Measurements from ENCODE around the gene SMPD1. TPM values are rescaled to one million over a fixed set of nuclear protein-coding genes. Genes with fewer than 3 reads are reported as not detected.

The SMPD1 gene
- total RNA-seq, 2 donors from 2014 or later: 13.1 to 24.8 TPM

- no peaks in the 10 kb centered on the region for H3K9me3 Mint-ChIP-seq
- DNase-seq (ENCODE audit: low spot score in 2 of 2) (no peak), ATAC-seq (no peak)
- peak overlapping the region in 1 of 2 donors; percentile 86 for H3K27ac Mint-ChIP-seq
- H3K36me3 Mint-ChIP-seq: peaks cover 13 to 23% of the 10 kb centered on the region in 2 donors
Measured at GRCh38 chr11:6403539-6403938, 13.3 kb downstream of the SMPD1 start.

- ATAC-seq: peak; percentile 23 to 36
- Mint-ChIP-seq H3K27ac (peak overlapping the region in 1 of 2 donors; percentile 3), H3K9me3 (no peaks in the 10 kb centered on the region), H3K36me3 (peaks cover 6 to 20% of the 10 kb centered on the region in 2 donors)
- DNase-seq (ENCODE audit: low spot score in 2 of 2): no peak
Measured at GRCh38 chr11:6404342-6405051, 14.2 kb downstream of the SMPD1 start.

- Mint-ChIP-seq H3K27ac (no peak overlapping the region), H3K9me3 (no peaks in the 10 kb centered on the region), H3K36me3 (peaks cover 4 to 20% of the 10 kb centered on the region in 2 donors)
- ATAC-seq: no peak
- DNase-seq (ENCODE audit: low spot score in 2 of 2): no peak
Measured at GRCh38 chr11:6405052-6405667, 14.9 kb downstream of the SMPD1 start.

GRCh38 chr11:6405846-6406245 is 15.6 kb downstream of the SMPD1 start:
- DNase-seq (ENCODE audit: low spot score in 2 of 2) (no peak), ATAC-seq (no peak)
- Mint-ChIP-seq H3K27ac (peak overlapping the region in 1 of 2 donors; percentile 0), H3K9me3 (no peaks in the 10 kb centered on the region), H3K36me3 (peaks cover 0 to 15% of the 10 kb centered on the region in 2 donors)

- DNase-seq (ENCODE audit: low spot score in 2 of 2) (no peak), ATAC-seq (no peak)
- Mint-ChIP-seq H3K9me3 (no peaks in the 10 kb centered on the region), H3K36me3 (peaks cover 0 to 10% of the 10 kb centered on the region in 2 donors), H3K27ac (no peak overlapping the region)
Measured at GRCh38 chr11:6406370-6406769, 16.1 kb downstream of the SMPD1 start.

- no peak overlapping the region for H3K27ac Mint-ChIP-seq
- H3K9me3 Mint-ChIP-seq: no peaks in the 10 kb centered on the region
- peaks cover 0 to 10% of the 10 kb centered on the region in 2 donors for H3K36me3 Mint-ChIP-seq
- ATAC-seq (no peak), DNase-seq (ENCODE audit: low spot score in 2 of 2) (no peak)
Measured at GRCh38 chr11:6410695-6411430, 20.6 kb downstream of the SMPD1 start.

GRCh38 chr11:6411594-6412031 is 21.3 kb downstream of the SMPD1 start:
- ATAC-seq: no peak
- DNase-seq (ENCODE audit: low spot score in 2 of 2): no peak
- no peak overlapping the region for H3K27ac Mint-ChIP-seq
- no peaks in the 10 kb centered on the region for H3K9me3 Mint-ChIP-seq
- peaks cover 0 to 10% of the 10 kb centered on the region in 2 donors for H3K36me3 Mint-ChIP-seq

- Mint-ChIP-seq H3K9me3 (no peaks in the 10 kb centered on the region), H3K27ac (no peak overlapping the region), H3K36me3 (peaks cover 0 to 10% of the 10 kb centered on the region in 2 donors)
- peak; percentile 59 to 82 for DNase-seq (ENCODE audit: low spot score in 2 of 2)
- peak; percentile 76 to 87 for ATAC-seq
Measured at GRCh38 chr11:6413791-6414201, 23.5 kb downstream of the SMPD1 start.

- Mint-ChIP-seq H3K27ac (no peak overlapping the region), H3K9me3 (no peaks in the 10 kb centered on the region), H3K36me3 (peaks cover 0 to 1% of the 10 kb centered on the region in 2 donors)
- DNase-seq (ENCODE audit: low spot score in 2 of 2) (peak; percentile 36 to 78), ATAC-seq (peak; percentile 14 to 61)
Measured at GRCh38 chr11:6414874-6415328, 24.6 kb downstream of the SMPD1 start.

GRCh38 chr11:6415797-6416196 is 25.5 kb downstream of the SMPD1 start:
- no peak for ATAC-seq
- H3K36me3 Mint-ChIP-seq: no peaks in the 10 kb centered on the region
- H3K27ac Mint-ChIP-seq: no peak overlapping the region
- DNase-seq (ENCODE audit: low spot score in 2 of 2): no peak
- no peaks in the 10 kb centered on the region for H3K9me3 Mint-ChIP-seq

- no peaks in the 10 kb centered on the region for H3K36me3 Mint-ChIP-seq
Measured at GRCh38 chr11:6417907-6418556, 27.8 kb downstream of the SMPD1 start.

GRCh38 chr11:6418557-6419008 is 28.3 kb downstream of the SMPD1 start:
- no peak for ATAC-seq
- Mint-ChIP-seq H3K27ac (no peak overlapping the region), H3K9me3 (no peaks in the 10 kb centered on the region), H3K36me3 (no peaks in the 10 kb centered on the region)
- DNase-seq (ENCODE audit: low spot score in 2 of 2): no peak

More at GRCh38 chr11:6417907-6418556, 27.8 kb downstream of the SMPD1 start:
- ATAC-seq (no peak), DNase-seq (ENCODE audit: low spot score in 2 of 2) (no peak)
- Mint-ChIP-seq H3K9me3 (no peaks in the 10 kb centered on the region), H3K27ac (no peak overlapping the region)

- DNase-seq (ENCODE audit: low spot score in 2 of 2) (peak; percentile 75 to 79), ATAC-seq (peak; percentile 28 to 67)
- Mint-ChIP-seq H3K36me3 (no peaks in the 10 kb centered on the region), H3K27ac (peak within 1 kb of the TSS in 1 of 2 donors; percentile 75), H3K9me3 (no peaks in the 10 kb centered on the region)
Measured at GRCh38 chr11:6419009-6419631, 28.8 kb downstream of the SMPD1 start, which contains the start of gene APBB1. APBB1 (minus strand) TSS chr11:6419094; CDS start chr11:6411347, 7,747 bp downstream.

GRCh38 chr11:6420677-6421076 is 30.4 kb downstream of the SMPD1 start:
- H3K27ac Mint-ChIP-seq: no peak overlapping the region
- H3K36me3 Mint-ChIP-seq: no peaks in the 10 kb centered on the region
- ATAC-seq (no peak), DNase-seq (ENCODE audit: low spot score in 2 of 2) (no peak)
- no peaks in the 10 kb centered on the region for H3K9me3 Mint-ChIP-seq

GRCh38 chr11:6427516-6427915 is 37.2 kb downstream of the SMPD1 start:
- no peak overlapping the region for H3K27ac Mint-ChIP-seq
- no peaks in the 10 kb centered on the region for H3K36me3 Mint-ChIP-seq
- ATAC-seq: no peak
- no peaks in the 10 kb centered on the region for H3K9me3 Mint-ChIP-seq
- DNase-seq (ENCODE audit: low spot score in 2 of 2): no peak

GRCh38 chr11:6431861-6432260 is 41.6 kb downstream of the SMPD1 start:
- no peaks in the 10 kb centered on the region for H3K9me3 Mint-ChIP-seq

More at GRCh38 chr11:6431861-6432260, 41.6 kb downstream of the SMPD1 start:
- peak overlapping the region in 1 of 2 donors; percentile 28 for H3K27ac Mint-ChIP-seq
- DNase-seq (ENCODE audit: low spot score in 2 of 2) (no peak), ATAC-seq (no peak)
- H3K36me3 Mint-ChIP-seq: no peaks in the 10 kb centered on the region
